HG03039 (cell line): ENCODE measurements around the gene PLPP3.
"Not testable (repeated sequence)": the region's sequence is repeated elsewhere in the genome, so short reads cannot be mapped to it uniquely, and the experiment has no call there.

ENCODE experiments used
- ATAC-seq: cut with Tn5 transposase; IDR thresholded peaks from one replicate; pipeline ENCODE4 v1.9.1; 2021; ENCODE audit warnings: mild to moderate bottlenecking, moderate library complexity; ENCODE audit not compliant: unreplicated experiment

The PLPP3 gene

DNA sequence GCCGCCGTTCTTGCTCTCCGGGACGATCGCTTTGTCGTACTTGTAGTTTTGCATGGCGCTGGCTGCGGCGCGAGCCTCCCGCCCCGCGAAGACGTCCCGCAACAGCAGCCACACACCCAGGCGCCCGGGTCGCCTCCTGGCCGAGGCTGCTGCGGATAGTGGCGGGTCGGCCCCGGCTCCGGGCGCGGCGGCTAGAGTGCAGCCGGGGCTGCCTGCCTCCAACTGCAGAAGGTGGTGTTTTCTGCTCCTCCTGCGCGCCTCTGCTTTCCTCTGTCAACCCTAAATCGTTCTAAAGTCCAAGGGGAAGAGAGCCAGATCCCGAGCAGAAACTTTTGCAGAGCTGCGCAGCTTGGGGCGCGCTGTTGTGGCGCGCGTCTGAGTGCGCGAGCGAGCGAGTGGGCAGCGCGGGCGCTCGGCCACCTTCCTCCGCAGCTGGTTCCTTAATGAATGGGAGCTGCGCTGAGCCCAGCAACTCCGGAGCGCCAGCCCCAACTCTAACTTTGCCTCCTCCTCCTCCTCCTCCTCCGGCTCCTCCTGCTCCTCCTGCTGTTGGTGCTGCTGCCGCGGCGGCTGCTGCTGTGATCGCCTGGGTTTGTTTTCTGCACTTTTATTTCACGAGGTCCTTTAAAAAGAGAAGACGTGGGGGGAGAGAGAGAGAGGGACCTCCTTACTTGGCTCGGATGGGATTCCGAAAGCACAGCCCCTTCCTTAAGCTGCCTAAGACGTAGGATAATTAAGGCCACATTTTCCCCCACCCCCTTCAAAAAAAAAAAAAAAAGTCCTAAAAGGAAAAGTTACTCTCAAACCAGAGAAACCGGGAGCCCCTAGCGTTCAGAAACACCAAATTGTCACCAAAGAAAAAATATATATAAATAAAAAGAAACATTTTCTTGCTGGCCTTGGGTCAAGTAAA is at the start of gene PLPP3:
PLPP3 (minus strand) TSS at position 601 of the 913 bp plus-strand sequence; CDS start at position 54, 547 bp downstream.
- ATAC-seq = no peak

- no peak for ATAC-seq
These were observed 48.3 kb upstream of the PLPP3 start for GRCh38 chr1:56627636-56628039.

DNA sequence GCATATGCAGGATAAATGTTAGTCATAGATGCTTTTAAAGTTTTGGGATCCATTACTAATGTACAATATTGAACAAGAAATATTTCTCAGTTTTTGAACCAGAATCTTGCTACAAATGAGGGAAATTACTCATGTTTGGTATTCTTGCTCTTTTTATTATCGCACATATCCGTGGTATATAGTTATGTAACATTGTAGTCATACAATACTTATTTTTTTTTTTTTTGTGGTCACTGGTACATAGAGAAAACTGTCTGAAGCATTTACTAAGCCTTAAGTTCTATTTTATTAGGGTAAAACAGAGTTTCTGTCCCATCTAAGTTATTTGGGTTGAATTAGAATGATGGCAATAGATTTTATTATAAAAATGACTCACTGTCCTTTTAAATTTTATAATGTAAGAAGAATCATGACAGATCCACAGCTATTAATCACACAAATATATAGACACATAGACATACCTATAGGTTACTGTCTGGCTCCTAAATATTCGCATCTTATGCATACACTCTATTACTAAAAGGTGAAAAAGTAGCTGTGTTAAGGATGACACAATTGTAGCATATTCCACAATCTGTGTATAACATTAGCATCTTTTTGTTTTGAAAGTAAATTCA is 47.8 kb upstream of the PLPP3 start:
- ATAC-seq = no peak

GRCh38 chr1:56626546-56626945 is 47.2 kb upstream of the PLPP3 start:
- ATAC-seq = no peak

DNA sequence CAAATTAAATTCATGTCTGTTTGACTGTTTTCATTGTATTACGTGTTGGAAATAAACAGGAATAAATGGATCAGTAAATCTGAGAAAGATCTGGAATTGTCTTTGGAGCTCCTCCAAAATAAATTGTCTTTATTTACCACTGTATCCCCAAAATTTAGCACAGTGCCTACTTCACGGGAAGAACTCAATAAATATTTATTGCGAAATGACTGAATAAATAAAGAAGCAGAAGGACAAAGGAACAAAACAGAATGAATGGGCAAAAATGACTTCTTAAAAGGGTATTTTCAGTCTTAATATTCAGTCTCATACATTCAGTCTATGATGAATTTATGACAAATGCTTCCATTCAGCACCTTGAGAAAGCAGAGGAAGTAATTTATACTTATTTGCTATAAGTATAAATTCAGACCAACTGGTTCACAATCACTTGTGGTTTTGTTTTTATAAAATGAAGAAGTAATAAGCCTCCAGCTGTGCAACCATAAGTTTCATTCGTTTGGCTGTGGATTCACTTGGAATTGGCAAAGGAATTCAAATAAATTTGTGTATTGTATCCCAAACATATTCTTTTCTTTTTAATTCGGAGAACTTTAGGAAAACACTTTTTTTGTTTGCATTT is 46.6 kb upstream of the PLPP3 start:
- no peak for ATAC-seq

DNA sequence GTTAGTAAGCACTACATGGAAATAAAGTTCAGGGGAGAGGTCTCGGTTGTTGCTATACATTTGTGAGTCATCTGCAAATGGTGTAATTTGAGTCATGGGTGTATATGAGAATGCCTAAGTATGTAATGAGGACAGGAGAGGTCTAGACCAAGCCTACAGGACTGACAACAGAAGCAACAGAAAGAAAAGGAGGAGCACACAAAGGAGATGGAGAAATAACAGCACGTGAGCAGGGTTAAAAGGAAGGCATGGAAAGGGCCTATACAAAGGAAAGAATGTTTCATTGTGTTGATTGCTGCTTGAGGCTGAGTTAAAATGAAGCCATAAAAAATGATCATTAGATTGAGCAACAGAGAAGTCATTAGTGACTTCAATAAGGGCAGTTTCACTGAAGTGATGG is 37.8 kb upstream of the PLPP3 start:
- ATAC-seq = no peak

- not testable (repeated sequence) for ATAC-seq
These were observed 31.4 kb upstream of the PLPP3 start for GRCh38 chr1:56610770-56611169.

- ATAC-seq = not testable (repeated sequence)
These were observed 30.7 kb upstream of the PLPP3 start for GRCh38 chr1:56610097-56610496.

DNA sequence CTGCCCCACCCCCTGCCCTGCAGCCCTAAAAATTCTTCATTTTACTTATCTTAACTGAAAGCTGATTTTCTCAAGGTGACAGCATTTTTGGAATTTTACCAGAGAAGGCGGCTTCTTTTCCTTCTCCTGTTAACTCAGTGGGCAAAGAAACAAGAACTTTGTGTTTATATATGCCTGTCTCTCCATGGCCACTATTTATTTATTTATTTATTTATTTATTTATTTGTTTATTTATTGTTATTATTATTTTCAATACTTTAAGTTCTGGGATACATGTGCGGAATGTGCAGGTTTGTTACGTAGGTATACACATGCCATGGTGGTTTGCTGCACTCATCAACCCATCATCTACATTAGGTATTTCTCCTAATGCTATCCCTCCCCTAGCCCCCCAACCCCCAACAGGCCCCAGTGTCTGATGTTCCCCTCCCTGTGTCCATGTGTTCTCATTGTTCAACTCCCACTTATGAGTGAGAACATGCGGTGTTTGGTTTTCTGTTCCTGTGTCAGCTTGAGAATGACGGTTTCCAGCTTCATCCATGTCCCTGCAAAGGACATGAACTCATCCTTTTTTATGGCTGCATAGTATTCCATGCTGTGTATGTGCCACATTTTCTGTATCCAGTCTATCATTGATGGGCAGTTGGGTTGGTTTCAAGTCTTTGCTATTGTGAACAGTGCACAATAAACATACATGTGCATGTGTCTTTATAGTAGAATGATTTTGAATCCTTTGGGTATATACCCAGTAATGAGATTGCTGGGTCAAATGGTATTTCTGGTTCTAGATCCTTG is 16.2 kb upstream of the PLPP3 start:
- not testable (repeated sequence) for ATAC-seq

DNA sequence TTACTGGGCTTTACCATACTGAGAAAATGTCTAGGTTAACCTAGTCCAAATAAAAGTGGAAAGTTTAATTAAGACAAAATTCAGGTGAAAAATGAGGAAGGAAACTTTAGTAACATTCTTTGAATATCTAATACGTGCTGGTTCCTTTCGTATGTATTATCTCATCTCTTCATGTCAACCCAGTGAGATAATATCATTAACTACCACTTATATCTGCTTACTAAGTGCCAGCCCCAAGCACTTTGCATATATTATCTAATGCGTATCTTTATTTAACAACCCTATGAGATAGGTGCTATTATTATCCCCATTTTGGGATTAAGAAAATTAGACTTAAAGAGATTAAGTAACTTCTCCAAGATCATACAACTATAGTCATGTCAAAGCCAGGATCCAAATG is 12.5 kb upstream of the PLPP3 start:
- no peak for ATAC-seq

- ATAC-seq = no peak
These were observed 11.2 kb upstream of the PLPP3 start for GRCh38 chr1:56590520-56591011.

GRCh38 chr1:56589369-56589768 is 10.0 kb upstream of the PLPP3 start:
- ATAC-seq = no peak

DNA sequence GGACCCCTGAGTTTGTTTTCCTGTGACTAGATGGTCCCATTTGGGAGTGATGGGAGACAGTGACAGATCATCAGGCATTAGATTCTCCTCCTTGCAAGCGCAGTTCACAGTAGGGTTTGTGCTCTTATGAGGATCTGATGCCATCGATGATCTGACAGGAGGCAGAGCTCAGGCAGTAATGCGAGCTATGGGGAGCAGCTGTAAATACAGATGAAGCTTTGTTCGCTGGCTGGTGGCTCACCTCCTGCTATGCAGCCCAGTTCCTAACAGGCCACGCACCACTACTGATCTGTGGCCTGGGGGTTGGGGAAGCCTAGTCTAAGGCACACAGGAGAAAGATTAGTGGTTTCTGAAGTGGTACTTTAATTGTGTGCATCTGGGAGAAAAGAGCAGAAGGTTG is 7.1 kb upstream of the PLPP3 start:
- ATAC-seq = no peak

DNA sequence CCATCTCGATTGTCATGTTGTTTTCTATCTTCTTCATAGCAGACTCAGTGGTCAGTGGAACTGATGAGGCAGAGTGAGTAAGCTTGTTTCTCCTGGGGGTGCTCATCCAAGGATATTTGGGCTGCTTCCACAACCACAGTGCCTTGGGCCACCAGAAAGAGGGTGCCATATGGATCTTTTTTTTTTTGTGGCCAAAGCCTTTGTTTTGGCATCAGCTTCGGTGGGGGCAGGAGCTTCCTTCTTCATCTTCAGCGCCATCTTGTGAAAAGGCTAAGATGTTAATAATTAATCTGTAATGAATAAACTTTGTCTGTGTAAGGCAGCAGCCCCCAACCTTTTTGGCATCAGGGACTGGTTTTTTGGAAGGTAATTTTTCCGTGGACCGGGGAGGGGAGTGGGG is 6.6 kb upstream of the PLPP3 start:
- no peak for ATAC-seq

DNA sequence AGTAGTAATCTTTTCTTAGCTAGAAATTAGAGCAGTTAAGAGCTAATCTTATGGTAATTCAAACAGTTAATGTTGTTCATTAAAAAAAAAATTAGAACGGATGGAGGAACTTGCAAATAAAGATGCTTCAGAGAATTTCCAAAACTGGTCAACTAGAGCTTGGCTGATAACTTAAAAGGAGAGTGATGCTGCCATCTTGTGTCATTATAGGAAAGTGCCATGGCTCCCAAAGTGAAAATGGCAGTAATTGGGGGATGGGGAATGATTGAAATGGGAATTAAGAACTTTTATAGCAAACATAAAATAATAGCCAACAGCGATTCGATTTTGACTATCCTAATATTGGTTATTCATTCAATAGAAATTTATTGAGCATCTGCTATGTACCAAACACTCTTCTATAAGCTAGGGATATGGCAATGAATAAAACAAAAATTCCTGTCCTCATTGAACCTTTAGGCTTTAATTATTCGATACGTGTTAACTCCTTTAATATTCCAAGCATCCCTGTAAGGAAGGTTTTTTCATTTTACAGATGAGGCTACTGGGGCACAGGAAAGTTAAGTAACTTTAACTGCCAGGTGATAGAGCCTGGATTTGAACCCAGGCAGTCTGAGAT is 5.7 kb upstream of the PLPP3 start:
- no peak for ATAC-seq

DNA sequence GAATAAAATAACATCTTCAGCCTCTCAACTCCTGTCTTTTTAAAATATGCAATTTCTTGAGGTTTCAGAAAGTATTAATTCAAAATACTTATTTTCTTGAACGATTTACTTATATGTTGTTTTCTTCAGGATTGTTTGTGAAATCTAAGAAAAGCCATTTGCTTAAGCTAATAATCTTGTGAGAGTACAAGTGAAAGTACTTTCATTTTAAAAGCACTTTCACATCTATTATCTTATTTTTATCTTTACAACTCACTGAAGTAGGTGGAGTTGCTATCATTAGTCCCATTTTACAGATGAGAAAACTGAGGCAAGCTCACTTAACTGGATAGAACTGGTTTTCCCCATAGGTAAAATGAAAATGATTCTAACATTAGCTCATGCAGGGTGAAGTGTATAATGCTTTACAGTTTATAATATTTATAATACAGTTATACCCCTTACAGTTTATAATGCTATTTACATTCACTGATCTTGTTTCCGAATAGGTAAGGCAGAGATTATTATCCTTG is 4.7 kb upstream of the PLPP3 start:
- no peak for ATAC-seq

GRCh38 chr1:56580771-56581170 is 1.4 kb upstream of the PLPP3 start:
- no peak for ATAC-seq

GRCh38 chr1:56578138-56578962 is 1.0 kb downstream of the PLPP3 start:
- ATAC-seq = no peak

DNA sequence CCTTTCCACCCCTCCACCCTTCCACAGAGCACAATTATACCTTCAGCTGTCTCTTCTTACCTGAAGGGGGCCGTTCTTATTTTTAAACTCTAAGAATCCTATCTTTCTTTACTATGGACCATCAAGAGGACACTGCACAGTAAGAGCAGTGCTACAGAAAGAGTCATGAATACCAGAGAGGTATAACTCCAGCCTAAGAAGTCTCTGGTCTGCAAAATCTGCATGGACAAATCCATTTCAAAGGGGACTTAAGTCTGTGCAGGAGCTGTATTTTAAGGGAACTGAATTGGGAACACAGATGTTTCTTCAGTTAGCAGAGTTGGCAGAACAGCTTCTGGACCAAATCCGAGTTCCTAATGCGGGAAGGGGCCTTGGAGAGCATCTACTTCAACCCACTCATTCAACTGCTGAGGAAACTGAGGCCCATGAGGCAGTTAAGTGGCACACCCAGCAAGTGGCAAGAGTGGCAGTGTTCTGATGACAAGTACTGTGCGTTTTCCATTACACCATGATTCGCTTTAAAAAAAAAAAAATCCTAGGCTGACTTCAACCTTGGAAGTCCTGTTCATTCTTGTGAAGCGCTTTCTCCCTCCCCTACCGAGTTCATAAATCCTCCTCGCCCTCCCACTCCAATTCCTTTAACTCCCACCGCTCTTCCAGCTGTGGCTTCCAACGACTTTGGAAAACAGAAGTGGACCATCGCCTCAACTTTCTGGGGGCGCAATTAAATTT is 1.8 kb downstream of the PLPP3 start:
- ATAC-seq = no peak
